Immature natural killer cell (primary cell): ENCODE measurements around the gene KRTAP13-3. TPM values are rescaled to one million over a fixed set of nuclear protein-coding genes. Genes with fewer than 3 reads are reported as not detected.

ENCODE experiments used
- DNase-seq, 3 donors: peaks; one replicate each; pipeline ENCODE4 v3.0.0; 2022; ENCODE audit warnings: mixed read lengths in 1 of 3
- H3K27ac Mint-ChIP-seq, 6 donors: one replicate each; pipeline ENCODE4 v1.8.0; 2020; ENCODE audit warnings: mixed read lengths in 6 of 6, mild to moderate bottlenecking in 5 of 6, inconsistent platforms in 4 of 6, moderate library complexity in 3 of 6
- H3K27me3 Mint-ChIP-seq, 3 donors: one replicate each; pipeline ENCODE4 v1.8.0; 2020 to 2021; ENCODE audit warnings: low read depth in 3 of 3, mild to moderate bottlenecking in 3 of 3, mixed read lengths in 3 of 3, moderate library complexity in 3 of 3, inconsistent platforms in 1 of 3
- H3K36me3 Mint-ChIP-seq, 3 donors: one replicate each; pipeline ENCODE4 v1.8.0; 2020; ENCODE audit warnings: mixed read lengths in 3 of 3, inconsistent platforms in 2 of 3, mild to moderate bottlenecking in 2 of 3
- H3K4me1 Mint-ChIP-seq, 2 donors: one replicate each; pipeline ENCODE4 v1.8.0; 2020; ENCODE audit warnings: inconsistent platforms in 2 of 2, mild to moderate bottlenecking in 2 of 2, mixed read lengths in 2 of 2, moderate library complexity in 1 of 2
- H3K4me3 Mint-ChIP-seq, 5 donors: one replicate each; pipeline ENCODE4 v1.8.0; 2020; ENCODE audit warnings: mild to moderate bottlenecking in 5 of 5, mixed read lengths in 5 of 5, inconsistent platforms in 3 of 5, moderate library complexity in 3 of 5
- H3K9me3 Mint-ChIP-seq, 6 donors: one replicate each; pipeline ENCODE4 v1.8.0; 2020; ENCODE audit warnings: mild to moderate bottlenecking in 6 of 6, mixed read lengths in 6 of 6, inconsistent platforms in 4 of 6, moderate library complexity in 3 of 6
- polyA plus RNA-seq, 3 donors: library from polyadenylated mRNA; unstranded; fragments of 300-500 nt; fragmentation: Illumina TruSeq; gene quantifications; one replicate each; pipeline ENCODE4 v1.2.3, GENCODE V29; 2021

KRTAP13-3 gene
- polyA plus RNA-seq, 3 donors from 2014 or later: not detected

DNA sequence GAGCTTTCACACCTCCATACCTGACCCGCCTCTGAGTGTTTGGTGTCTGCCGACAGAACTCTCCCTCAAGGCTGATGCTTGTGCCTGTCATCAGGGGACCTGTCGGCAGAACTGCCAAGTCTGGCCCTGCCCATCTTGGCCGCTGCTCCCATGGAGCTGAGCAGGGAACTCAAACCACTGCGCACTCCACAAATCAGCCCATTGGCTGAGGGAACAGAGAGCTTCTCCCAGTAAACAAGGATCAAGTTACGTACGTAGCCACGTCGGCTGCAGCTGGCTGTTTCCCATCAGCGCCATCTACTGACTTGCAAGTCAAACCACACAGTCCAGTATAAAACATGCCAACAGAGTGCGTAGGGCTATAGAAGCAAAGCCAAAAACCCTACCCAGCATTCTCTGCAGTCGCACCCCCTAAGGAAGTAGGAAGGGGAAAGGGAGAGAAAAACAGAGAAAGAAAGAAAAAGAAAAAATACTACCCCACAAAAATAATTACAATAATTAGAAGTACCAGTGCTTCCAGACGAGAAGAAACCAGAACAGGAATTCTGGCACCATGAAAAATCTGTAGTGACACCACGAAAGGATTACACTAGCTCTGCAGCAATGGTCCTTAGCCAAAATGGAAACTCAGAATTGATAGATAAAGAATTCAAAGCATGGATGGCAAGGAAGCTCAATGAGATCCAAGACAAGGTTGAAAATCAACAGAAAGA, 16.8 kb downstream of the KRTAP13-3 start:
- Mint-ChIP-seq H3K36me3 (peaks cover 0 to 4% (median 4%) of the 10 kb centered on the region in 3 donors), H3K9me3 (peaks cover 6 to 29% (median 18%) of the 10 kb centered on the region in 6 donors), H3K4me1 (no peaks in the 10 kb centered on the region), H3K4me3 (no peak overlapping the region), H3K27me3 (peaks cover 0 to 4% (median 0%) of the 10 kb centered on the region in 3 donors), H3K27ac (no peak overlapping the region)
- DNase-seq: no peak

DNA sequence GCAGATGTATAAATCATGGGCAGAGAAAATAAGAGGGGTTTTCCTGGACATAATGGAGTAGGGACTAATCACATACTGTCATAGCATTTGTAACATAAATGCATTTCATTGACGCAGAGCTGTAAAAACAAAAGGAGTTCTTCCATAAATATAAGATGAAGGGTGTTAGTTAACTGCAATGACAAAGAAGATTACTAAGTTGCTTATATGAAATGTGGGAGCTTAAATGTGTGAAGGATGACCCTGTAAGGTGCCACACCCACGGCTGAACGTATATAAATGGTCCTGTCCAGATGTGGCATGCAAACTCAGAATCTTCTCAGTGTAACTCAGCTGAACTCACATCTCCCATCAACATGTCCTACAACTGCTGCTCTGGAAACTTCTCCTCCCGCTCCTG, 30.0 kb downstream of the KRTAP13-3 start, which contains the start of gene KRTAP13-1:
Gene KRTAP13-1, plus strand, starts transcription at position 301 of the 400 bp plus-strand sequence. Its CDS starts 56 bp downstream, at position 357.
- peaks cover 0 to 4% (median 3%) of the 10 kb centered on the region in 3 donors for H3K27me3 Mint-ChIP-seq
- DNase-seq: no peak
- peaks cover 0 to 38% (median 12%) of the 10 kb centered on the region in 6 donors for H3K9me3 Mint-ChIP-seq
- no peak within 1 kb of the TSS for H3K27ac Mint-ChIP-seq
- H3K36me3 Mint-ChIP-seq: no peaks in the 10 kb centered on the region
- H3K4me3 Mint-ChIP-seq: no peak within 1 kb of the TSS
- no peaks in the 10 kb centered on the region for H3K4me1 Mint-ChIP-seq

DNA sequence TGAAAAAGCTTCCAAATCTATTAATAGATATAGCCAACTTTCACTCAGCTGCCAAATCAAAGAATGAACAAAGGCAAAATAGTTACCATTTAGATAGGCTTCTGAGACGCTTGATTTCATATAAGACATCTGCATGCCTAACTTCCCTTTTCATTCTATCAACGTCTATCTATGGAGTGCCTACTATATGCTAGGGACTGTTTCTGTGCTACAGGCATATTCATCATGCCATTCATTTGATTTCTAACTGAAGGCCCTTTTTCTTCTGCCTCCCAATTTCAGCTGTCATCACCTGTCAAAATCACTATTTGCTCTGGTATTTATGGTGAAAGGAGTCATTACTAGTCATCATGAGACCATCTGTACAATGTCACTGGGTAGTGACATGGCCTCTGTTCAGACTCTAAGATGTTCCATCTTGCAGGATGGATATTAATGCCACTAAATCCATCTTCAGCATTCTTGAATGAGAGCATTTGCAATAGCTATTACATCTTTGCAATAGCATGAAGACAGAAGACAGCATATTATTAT, 34.2 kb downstream of the KRTAP13-3 start:
- Mint-ChIP-seq H3K36me3 (no peaks in the 10 kb centered on the region), H3K27ac (no peak overlapping the region), H3K4me1 (no peaks in the 10 kb centered on the region), H3K27me3 (peaks cover 0 to 7% (median 4%) of the 10 kb centered on the region in 3 donors), H3K9me3 (peaks cover 4 to 42% (median 16%) of the 10 kb centered on the region in 6 donors), H3K4me3 (no peak overlapping the region)
- no peak for DNase-seq

DNA sequence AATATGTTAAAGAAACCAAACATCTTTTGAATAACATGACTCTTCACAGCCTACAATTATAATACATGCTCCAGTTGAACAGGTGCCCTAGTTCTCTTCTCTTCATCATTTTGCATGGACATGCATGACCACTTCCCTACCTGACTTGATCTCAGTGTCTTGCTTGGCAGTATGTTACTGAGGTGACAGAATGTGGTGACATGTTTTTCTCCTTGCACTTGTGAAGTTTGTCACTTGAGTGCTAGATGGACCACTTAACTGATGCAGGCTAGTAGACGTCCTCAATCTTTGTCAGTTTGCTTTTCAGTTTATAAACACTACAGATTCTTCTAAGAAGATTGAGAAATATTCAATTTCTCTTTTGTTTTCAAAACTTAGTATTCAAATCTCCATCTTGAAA, 43.5 kb downstream of the KRTAP13-3 start:
- H3K27me3 Mint-ChIP-seq: peaks cover 0 to 3% (median 2%) of the 10 kb centered on the region in 3 donors
- peaks cover 5 to 42% (median 12%) of the 10 kb centered on the region in 6 donors for H3K9me3 Mint-ChIP-seq
- H3K4me3 Mint-ChIP-seq: no peak overlapping the region
- H3K36me3 Mint-ChIP-seq: no peaks in the 10 kb centered on the region
- DNase-seq: no peak
- no peaks in the 10 kb centered on the region for H3K4me1 Mint-ChIP-seq
- no peak overlapping the region for H3K27ac Mint-ChIP-seq

Other genes with a start within 250 kb of the KRTAP13-3 start
- not detected for gene CLDN8, start 209.8 kb downstream of the KRTAP13-3 start, polyA plus RNA-seq
- not detected for gene KRTAP24-1, start 143.0 kb downstream of the KRTAP13-3 start, polyA plus RNA-seq
- gene KRTAP25-1, start 136.4 kb downstream of the KRTAP13-3 start, polyA plus RNA-seq: not detected
- not detected for gene KRTAP26-1, start 105.6 kb downstream of the KRTAP13-3 start, polyA plus RNA-seq
- not detected for gene KRTAP27-1, start 88.2 kb downstream of the KRTAP13-3 start, polyA plus RNA-seq
- not detected for gene KRTAP23-1, start 77.3 kb downstream of the KRTAP13-3 start, polyA plus RNA-seq
- not detected for gene KRTAP13-2, start 53.7 kb downstream of the KRTAP13-3 start, polyA plus RNA-seq
- gene KRTAP13-1, start 29.9 kb downstream of the KRTAP13-3 start, polyA plus RNA-seq: not detected
- gene KRTAP13-4, start 4.3 kb upstream of the KRTAP13-3 start, polyA plus RNA-seq: not detected
- gene KRTAP15-1, start 14.3 kb upstream of the KRTAP13-3 start, polyA plus RNA-seq: not detected
- gene KRTAP19-1, start 54.4 kb upstream of the KRTAP13-3 start, polyA plus RNA-seq: not detected
- gene KRTAP19-2, start 61.5 kb upstream of the KRTAP13-3 start, polyA plus RNA-seq: not detected
- not detected for gene KRTAP19-3, start 66.1 kb upstream of the KRTAP13-3 start, polyA plus RNA-seq
- gene KRTAP19-4, start 71.2 kb upstream of the KRTAP13-3 start, polyA plus RNA-seq: not detected
- not detected for gene KRTAP19-5, start 76.2 kb upstream of the KRTAP13-3 start, polyA plus RNA-seq
- gene KRTAP19-6, start 115.9 kb upstream of the KRTAP13-3 start, polyA plus RNA-seq: not detected
- gene KRTAP19-7, start 135.4 kb upstream of the KRTAP13-3 start, polyA plus RNA-seq: not detected
- gene KRTAP22-2, start 164.5 kb upstream of the KRTAP13-3 start, polyA plus RNA-seq: not detected
- gene KRTAP6-3, start 166.5 kb upstream of the KRTAP13-3 start, polyA plus RNA-seq: not detected
- gene KRTAP6-2, start 173.0 kb upstream of the KRTAP13-3 start, polyA plus RNA-seq: not detected
- gene KRTAP22-1, start 175.2 kb upstream of the KRTAP13-3 start, polyA plus RNA-seq: not detected
- not detected for gene KRTAP6-1, start 188.0 kb upstream of the KRTAP13-3 start, polyA plus RNA-seq
- gene KRTAP20-1, start 190.5 kb upstream of the KRTAP13-3 start, polyA plus RNA-seq: not detected
- not detected for gene KRTAP20-4, start 194.7 kb upstream of the KRTAP13-3 start, polyA plus RNA-seq
- not detected for gene KRTAP20-2, start 209.3 kb upstream of the KRTAP13-3 start, polyA plus RNA-seq
- not detected for gene KRTAP20-3, start 216.9 kb upstream of the KRTAP13-3 start, polyA plus RNA-seq